Ectodermal cell (in vitro differentiated cells): ENCODE data around the gene KIAA0753.
A peak's percentile ranks its signal among the peaks of the same experiment; 100 is the strongest.

Source experiments
- H3K27ac ChIP-seq: 2 replicates; pipeline ENCODE4 v1.7.0; 2013; ENCODE audit warnings: mild to moderate bottlenecking, low read depth, low read length; ENCODE audit not compliant: insufficient read depth, poor library complexity, severe bottlenecking
- H3K27me3 ChIP-seq: 2 replicates; pipeline ENCODE4 v1.7.0; 2013; ENCODE audit warnings: mild to moderate bottlenecking, low read length; ENCODE audit not compliant: insufficient read depth, control insufficient read depth, poor library complexity, severe bottlenecking
- H3K36me3 ChIP-seq: one replicate; pipeline ENCODE4 v1.7.0; 2013; ENCODE audit warnings: low read length; ENCODE audit not compliant: control insufficient read depth, insufficient read depth
- H3K4me1 ChIP-seq: one replicate; pipeline ENCODE4 v1.7.0; 2013; ENCODE audit warnings: low read length; ENCODE audit not compliant: control insufficient read depth, insufficient read depth
- H3K4me3 ChIP-seq: 2 replicates; pipeline ENCODE4 v1.7.0; 2013; ENCODE audit warnings: low read depth, low read length, control low read depth; ENCODE audit not compliant: insufficient read depth
- H3K9me3 ChIP-seq: 2 replicates; pipeline ENCODE4 v1.7.0; 2013; ENCODE audit warnings: mild to moderate bottlenecking, low read length, moderate library complexity; ENCODE audit not compliant: control insufficient read depth
- WGBS, 2 experiments: methylation state at CpG; one replicate each; pipeline ENCODE4 v1.1.7; 2013; ENCODE audit warnings: missing lambda C conversion rate in 2 of 2; 5-methylcytosine and 5-hydroxymethylcytosine counted together

KIAA0753 gene

GRCh38 chr17:6558932-6559752 is 81.4 kb downstream of the KIAA0753 start:
- no peaks in the 10 kb centered on the region for H3K36me3 ChIP-seq
- H3K4me1 ChIP-seq, result peaks cover 16% of the 10 kb centered on the region
- 79 to 80% methylated on average over 11 of the region's 11 CpGs for WGBS, 2 experiments
- H3K4me3 ChIP-seq, result no peak overlapping the region
- no peaks in the 10 kb centered on the region for H3K9me3 ChIP-seq
- peaks cover 65% of the 10 kb centered on the region for H3K27me3 ChIP-seq
- no peak overlapping the region for H3K27ac ChIP-seq

- H3K27me3 ChIP-seq, result peaks cover 74% of the 10 kb centered on the region
- no peaks in the 10 kb centered on the region for H3K36me3 ChIP-seq
- no peaks in the 10 kb centered on the region for H3K9me3 ChIP-seq
- H3K27ac ChIP-seq, result no peak overlapping the region
- WGBS, 2 experiments, result 92 to 96% methylated on average over 6 of the region's 6 CpGs
- H3K4me3 ChIP-seq, result no peak overlapping the region
- peaks cover 16% of the 10 kb centered on the region for H3K4me1 ChIP-seq
Observed at GRCh38 chr17:6558276-6558675, 82.2 kb downstream of the KIAA0753 start.

GRCh38 chr17:6557040-6557438 is 83.5 kb downstream of the KIAA0753 start:
- Histone ChIP-seq H3K4me1 (peaks cover 16% of the 10 kb centered on the region), H3K36me3 (no peaks in the 10 kb centered on the region), H3K27ac (no peak overlapping the region), H3K4me3 (peak overlapping the region; percentile 37), H3K9me3 (no peaks in the 10 kb centered on the region), H3K27me3 (peaks cover 74% of the 10 kb centered on the region)
- 45 to 46% methylated on average over 9 of the region's 9 CpGs for WGBS, 2 experiments

GRCh38 chr17:6556121-6557039 is 84.1 kb downstream of the KIAA0753 start, which contains the start of gene PITPNM3:
PITPNM3 (minus strand) TSS chr17:6556555; CDS start chr17:6556406, 149 bp downstream.
- no peak within 1 kb of the TSS for H3K27ac ChIP-seq
- H3K4me3 ChIP-seq, result peak within 1 kb of the TSS; percentile 40
- WGBS, 2 experiments, result 1% methylated on average over 120 to 122 of the region's 122 CpGs
- H3K36me3 ChIP-seq, result no peaks in the 10 kb centered on the region
- peaks cover 16% of the 10 kb centered on the region for H3K4me1 ChIP-seq
- H3K27me3 ChIP-seq, result peaks cover 71% of the 10 kb centered on the region
- no peaks in the 10 kb centered on the region for H3K9me3 ChIP-seq

GRCh38 chr17:6555331-6556120 is 85.0 kb downstream of the KIAA0753 start:
- H3K27ac ChIP-seq, result no peak overlapping the region
- H3K36me3 ChIP-seq, result no peaks in the 10 kb centered on the region
- H3K9me3 ChIP-seq, result no peaks in the 10 kb centered on the region
- H3K4me3 ChIP-seq, result peak overlapping the region; percentile 40
- peaks cover 62% of the 10 kb centered on the region for H3K27me3 ChIP-seq
- 2% methylated on average over 56 of the region's 56 CpGs for WGBS, 2 experiments
- H3K4me1 ChIP-seq, result peaks cover 16% of the 10 kb centered on the region

GRCh38 chr17:6554871-6555330 is 85.6 kb downstream of the KIAA0753 start:
- peaks cover 56% of the 10 kb centered on the region for H3K27me3 ChIP-seq
- H3K27ac ChIP-seq, result no peak overlapping the region
- H3K4me1 ChIP-seq, result peaks cover 16% of the 10 kb centered on the region
- H3K4me3 ChIP-seq, result no peak overlapping the region
- 26 to 32% methylated on average over 12 of the region's 12 CpGs for WGBS, 2 experiments
- no peaks in the 10 kb centered on the region for H3K36me3 ChIP-seq
- no peaks in the 10 kb centered on the region for H3K9me3 ChIP-seq

GRCh38 chr17:6554342-6554741 is 86.2 kb downstream of the KIAA0753 start:
- Histone ChIP-seq H3K9me3 (no peaks in the 10 kb centered on the region), H3K4me3 (no peak overlapping the region), H3K27me3 (peaks cover 53% of the 10 kb centered on the region), H3K4me1 (peaks cover 16% of the 10 kb centered on the region), H3K36me3 (no peaks in the 10 kb centered on the region), H3K27ac (no peak overlapping the region)
- 53 to 61% methylated on average over 4 of the region's 4 CpGs for WGBS, 2 experiments

GRCh38 chr17:6551869-6552531 is 88.5 kb downstream of the KIAA0753 start:
- Histone ChIP-seq H3K27ac (no peak overlapping the region), H3K36me3 (no peaks in the 10 kb centered on the region), H3K27me3 (peaks cover 35% of the 10 kb centered on the region), H3K9me3 (no peaks in the 10 kb centered on the region), H3K4me3 (no peak overlapping the region), H3K4me1 (peaks cover 21% of the 10 kb centered on the region)
- WGBS, 2 experiments, result 86% methylated on average over 11 of the region's 11 CpGs

GRCh38 chr17:6551356-6551755 is 89.2 kb downstream of the KIAA0753 start:
- Histone ChIP-seq H3K4me3 (no peak overlapping the region), H3K27me3 (peaks cover 30% of the 10 kb centered on the region), H3K36me3 (no peaks in the 10 kb centered on the region), H3K27ac (no peak overlapping the region), H3K9me3 (no peaks in the 10 kb centered on the region), H3K4me1 (peaks cover 18% of the 10 kb centered on the region)
- 92 to 97% methylated on average over 5 of the region's 5 CpGs for WGBS, 2 experiments
